Activated CD4-positive, CD25-positive, alpha-beta regulatory T cell (primary cell): ENCODE measurements around the gene ESRRG.

ENCODE experiments used
- DNase-seq, 4 experiments: peaks; one replicate each; lab custom pipeline; 2025; lab: John Stamatoyannopoulos, UW

Gene ESRRG

DNA sequence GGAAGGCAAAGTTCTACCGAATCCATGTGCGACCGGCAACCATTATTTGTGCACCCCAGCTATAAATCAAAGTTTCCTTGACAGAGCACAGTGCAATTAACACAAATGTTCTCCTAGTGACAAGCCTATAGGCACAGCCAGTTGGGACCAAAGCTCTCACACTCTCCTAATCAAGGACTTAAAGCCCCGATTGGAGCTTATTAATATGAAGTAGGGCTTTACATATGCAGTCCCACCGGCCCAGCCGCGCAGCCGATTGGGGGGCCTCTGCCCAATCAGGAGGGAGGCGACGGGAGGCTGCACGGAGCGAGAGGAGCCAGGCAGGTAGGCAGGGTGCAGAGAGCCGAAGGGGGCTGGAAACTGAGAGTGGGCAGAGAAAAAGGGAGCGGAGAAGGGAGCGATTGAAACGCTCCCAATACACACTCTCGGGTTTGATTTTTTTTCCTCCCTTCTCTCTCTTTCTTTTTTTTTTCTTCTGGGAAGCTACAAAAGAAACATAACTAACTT is at the start of gene ESRRG:
TSS of gene ESRRG (minus strand) at position 156 of the 507 bp plus-strand sequence. CDS start at position 26, 130 bp downstream.
- no peak for DNase-seq

DNA sequence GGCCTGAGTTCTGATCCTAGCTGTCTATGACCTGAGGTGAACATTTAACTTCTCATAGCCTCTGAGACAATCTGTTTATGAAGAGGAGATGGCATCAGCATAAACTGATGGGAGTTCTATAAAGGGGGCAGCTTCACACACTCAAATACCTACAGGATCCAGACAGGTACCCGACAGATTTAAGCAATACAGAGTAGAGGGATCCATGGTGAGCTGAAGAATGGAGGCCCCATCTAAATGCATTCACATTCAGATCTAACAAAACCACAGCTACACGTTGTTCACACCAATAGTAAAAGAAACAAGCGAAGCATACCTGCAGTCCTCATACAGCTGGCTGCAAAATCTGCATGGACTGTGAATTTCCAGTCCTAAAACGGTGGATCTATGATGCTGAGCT is 48.7 kb upstream of the ESRRG start:
- DNase-seq = no peak

DNA sequence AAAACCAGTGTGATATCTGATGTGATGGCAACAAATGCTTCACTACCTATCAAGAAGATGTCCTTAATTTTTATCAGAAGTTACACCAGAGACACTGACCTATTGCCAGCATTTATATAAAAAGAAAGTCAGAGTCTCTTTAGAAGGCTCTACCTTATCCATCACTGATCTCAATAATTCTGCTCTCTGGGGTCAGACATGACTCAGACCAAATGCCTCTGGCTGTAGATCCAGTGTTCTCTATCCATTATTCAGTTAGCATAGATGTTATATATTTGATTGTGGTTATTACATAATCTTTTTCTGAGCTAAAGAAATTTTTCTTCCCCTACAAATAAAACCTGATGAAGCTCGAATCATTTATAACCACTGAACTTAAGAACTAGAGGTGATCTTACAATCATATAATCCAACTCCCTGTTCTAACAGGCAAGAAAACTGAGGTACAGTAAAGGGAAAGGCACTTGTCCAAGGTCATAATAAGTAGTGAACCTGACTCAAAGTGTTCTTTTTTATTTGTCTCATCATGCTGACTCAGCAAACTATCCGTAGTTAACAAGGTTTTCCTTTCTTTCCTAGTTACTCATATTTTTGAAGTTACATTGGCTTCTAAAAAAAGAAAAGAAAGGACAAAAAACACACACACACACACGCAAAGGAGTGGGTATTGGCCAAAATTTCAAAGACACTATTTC is 43.6 kb upstream of the ESRRG start:
- no peak for DNase-seq

DNA sequence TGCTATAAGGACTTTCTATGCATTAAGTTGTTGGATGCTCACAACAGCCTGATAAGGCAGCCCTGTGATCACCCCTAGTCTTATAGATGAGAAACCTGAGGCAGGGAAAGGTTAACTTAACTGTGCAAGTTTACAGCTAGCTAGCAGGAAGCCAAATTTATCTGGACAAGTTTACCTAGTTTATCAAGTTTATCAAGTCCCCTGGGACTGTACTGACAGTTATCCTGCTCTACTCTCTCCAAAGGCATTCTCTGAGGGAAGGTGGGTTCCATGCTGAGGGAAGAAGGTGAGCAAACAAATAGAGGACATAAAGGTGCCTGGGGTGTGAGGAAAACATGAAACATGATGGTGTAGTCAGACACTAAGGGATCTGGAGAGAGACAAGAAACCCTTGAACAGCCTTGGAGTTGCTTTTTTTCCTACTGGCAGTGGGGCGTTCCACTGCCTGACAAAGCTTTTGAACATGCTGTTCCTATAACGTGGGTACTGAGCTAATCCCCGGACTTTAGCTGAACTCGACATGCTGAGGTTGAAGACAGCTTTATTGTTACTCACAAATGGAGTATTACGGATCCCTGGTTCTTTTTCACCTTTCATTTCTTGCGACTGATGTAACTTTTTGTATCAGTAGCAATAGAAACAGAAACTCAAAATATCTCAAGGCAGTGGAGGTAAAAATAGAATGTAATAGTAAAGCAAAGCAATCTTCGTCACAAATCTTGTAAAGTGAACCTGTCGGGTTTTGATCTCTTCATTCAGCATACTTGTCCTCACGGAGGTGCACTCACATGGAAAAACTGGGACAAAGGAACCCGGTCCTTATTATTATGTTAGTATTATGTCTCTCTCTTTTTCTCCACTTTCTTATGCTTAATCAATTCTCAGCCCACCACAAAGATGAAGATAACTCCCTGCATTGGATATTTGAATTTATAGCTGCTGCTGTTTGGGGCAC is 42.4 kb upstream of the ESRRG start:
- DNase-seq = no peak

DNA sequence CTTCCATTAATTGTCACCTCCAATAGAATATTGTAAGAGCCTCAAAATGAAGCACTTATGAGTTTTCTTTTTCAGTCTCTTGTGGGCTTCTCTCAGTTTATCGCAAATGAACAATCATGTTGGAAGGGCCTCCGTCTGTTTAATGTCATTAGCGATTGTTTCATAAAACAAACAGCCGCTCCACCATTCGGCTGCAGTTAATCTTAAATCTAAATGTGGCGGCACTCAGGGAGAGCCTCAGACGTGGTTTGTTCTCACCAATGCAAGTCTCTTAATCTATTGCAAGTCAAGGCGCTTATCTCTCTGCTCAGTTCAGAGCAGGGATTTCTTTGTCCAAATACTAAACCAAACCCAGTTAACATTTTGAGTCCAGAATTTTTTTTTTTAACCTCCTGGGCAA is 34.9 kb upstream of the ESRRG start:
- DNase-seq = no peak

DNA sequence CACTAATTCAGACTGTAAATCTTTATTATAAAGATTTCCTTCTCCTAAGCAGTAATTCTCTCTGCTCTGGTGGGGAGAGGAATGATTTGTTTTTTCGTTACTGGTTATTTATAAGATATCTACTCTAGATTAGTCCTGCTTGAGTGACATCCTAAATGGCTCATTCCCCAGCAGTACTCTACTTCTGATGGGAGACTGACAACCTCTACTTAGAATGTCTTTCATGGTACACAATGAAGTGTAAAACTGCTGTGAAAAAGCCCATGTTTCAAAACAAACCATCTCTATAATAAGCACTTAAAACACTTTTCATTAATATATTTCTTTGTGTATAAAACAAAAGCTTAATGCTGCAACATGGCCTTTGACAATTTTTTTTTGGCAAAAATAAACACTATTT is 33.9 kb upstream of the ESRRG start:
- DNase-seq = no peak

DNA sequence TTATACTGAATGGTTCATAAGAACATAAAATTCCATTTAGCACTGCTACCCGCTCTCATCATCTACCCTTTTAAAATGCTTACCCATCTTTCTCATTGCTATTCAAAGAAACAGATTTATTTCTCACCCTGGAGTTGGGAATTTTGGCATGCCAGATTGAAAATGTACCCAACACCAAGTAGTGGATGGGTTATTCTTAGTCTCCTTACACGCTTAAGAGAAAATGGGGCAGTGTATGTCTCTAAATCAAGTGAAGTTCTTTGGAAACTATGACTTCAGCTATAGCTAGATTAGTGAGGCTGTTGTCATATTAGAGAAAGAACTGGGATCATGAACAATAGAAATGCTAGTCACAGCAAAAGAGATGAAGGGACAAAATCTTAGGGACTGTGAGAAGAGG is 27.7 kb upstream of the ESRRG start:
- no peak for DNase-seq

DNA sequence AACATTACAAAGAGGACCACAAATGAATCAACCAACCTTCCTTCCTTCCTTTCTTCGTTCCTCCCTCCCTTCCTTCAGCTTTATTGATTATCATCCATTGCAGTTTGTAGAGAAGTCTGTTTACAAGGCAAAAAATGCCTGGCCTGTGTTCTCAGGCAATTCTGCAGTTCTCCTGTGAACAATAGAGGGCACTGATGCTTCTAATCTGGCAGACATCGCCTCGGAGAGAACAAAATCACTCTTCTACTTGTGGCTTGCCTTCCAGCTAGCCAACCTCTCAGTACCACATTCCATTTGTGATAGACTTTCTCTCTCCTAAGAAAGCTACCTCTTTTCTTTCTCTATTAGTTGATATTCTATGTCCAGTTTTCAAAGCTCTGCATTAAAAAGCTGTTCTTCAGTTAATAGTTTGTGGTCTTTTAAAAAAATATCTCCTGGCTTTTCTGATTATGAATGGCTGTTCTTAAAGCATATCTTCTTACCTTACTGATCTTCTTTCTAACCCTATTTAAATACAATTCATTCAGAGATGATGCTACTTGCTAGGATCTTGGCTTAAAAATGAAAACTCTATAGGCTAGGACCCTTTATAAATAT is 26.9 kb upstream of the ESRRG start:
- no peak for DNase-seq

DNA sequence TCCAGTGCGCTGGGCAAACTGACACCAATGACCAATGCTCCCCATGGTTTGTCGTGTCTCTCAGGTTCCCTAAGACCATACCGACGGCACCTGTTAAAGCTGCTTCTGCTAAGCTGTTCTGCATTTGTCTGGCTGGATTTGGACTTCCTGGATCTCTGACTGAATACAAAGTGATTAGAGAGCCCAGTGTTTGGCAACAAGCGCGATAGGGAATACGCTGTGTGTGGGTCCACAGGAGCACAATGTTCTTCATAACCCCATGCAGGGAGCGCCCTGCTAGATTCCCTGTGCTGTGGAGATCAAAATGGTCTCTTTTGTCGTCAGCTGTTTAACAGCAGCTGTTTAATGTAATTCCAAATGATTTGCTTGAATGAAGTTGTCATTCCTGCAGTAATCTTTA is 26.0 kb upstream of the ESRRG start:
- no peak for DNase-seq

DNA sequence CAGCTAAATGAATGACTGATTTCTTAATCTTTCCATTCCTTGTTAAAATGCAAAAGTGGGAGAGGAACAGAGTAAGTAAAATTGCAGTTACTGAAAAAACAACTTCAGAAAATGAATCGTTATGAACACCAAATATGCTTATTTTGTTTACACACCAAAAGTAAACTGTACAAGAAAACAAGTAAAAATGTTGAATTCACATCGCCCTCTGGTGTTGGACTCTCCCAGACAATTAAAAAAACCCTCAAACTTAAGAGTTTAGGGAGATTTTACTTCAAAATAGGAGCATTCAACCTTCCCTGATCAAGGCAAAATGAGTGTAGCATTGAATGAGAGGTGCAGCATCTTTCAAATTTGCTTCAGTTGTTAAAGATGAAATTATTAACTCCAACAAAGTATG is 19.4 kb upstream of the ESRRG start:
- no peak for DNase-seq

DNA sequence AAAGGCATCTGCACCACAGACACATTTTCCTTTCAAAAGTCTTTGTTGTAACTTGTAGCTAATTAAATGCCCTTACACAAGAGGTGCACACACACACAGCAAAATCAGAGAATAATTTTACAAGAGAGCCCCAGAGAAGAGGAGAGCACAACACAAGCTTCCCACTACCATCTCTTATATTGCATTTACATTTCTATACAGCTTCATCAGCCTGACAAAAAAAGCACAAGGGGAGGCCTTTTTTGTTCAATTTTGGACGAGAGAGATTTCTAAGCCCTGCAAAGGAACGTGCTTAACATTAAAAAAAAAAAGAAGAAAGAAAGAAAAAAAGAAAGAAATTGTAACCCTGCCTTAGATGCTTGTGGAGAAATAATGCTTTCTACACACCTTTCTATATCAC is 17.1 kb upstream of the ESRRG start:
- no peak for DNase-seq

DNA sequence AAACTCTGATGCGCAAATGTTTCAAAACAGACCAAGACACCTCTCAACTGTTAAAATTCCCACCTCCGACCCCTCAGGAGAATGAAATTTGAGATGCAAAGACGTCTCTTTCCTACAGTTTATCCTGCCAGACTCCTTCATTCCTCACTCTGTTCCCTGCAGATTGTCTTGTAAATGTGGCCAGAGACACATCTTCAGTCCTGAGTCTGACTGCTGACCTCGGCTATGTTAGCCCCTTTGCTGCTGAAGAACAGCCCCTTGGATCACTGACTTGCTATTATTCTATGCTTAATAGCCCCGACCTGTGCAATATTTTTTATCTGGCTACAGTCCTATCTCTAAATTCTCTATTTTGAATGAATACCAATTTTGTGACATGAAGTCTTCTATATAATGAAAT is 16.6 kb upstream of the ESRRG start:
- no peak for DNase-seq

DNA sequence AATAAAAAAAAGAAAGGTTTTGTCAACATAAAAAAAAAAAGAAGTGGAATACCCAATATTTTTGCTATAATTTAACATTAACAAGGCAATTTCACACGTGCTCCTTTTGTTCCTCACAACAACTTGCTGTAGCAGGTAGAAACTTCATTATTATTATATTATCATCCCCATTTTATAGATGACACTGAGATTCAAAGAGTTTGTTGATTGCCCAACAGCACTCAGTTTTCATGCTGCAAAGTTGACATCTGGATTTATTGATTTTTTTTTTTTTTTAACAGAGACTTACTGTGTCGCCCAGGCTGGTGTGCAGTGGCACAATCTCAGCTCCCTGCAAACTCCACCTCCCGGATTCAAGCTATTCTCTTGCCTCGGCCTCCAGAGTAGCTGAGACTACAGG is 8.9 kb upstream of the ESRRG start:
- no peak for DNase-seq

DNA sequence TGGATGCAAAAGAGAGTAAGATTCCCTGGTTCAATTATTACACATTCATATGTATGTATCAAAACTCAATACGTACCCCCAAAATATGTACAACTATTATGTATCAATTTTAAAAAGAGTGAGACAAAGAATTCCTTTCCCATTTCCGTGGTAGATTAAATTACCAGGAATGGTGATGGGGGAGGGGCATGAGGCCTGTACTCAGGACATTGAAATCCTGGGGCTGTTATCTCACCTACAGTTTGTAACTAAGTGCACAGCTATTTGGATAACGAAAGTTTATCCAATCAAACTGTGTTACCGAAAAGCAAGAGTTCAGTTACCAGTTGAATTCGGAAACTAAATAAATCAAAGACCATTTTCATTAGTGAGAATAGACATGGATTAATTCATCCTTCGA is 8.3 kb upstream of the ESRRG start:
- DNase-seq = no peak

DNA sequence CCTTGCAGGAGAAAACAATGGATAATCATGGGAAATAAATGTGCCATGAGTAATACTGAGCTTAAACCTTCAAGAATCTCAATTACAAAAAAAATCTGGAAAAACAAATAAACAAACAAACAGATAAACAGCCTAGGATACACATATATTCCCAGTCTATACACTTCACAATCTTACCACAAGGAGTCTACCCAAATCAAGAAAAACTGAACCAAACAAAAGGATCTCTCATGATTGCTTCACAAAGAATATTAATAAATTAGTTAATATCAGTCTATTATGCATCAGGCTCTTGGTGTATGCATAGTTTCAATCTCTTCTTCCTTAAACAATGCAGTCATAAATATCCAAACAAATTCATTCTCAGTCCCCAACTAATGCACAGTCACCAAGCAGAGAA is 3.2 kb upstream of the ESRRG start:
- no peak for DNase-seq

DNA sequence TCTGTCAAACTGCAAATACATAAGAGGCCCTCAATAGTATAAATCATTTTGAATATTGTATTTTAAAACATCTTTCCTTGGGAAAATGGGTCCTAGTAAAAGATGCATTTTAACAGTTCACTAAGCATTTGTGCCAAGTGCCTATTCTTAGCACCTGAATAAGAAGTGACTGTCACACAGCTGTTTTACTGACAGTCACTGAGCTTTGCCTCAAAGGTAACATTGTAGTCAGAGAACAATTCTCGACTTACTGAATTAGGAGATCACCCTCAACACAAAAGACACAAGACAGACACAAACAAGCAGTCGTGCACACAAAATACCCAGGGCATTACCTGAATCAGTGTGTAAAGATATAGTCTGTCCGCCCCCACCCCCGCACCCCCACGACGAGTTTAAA is 408 bp downstream of the ESRRG start:
- DNase-seq = no peak

DNA sequence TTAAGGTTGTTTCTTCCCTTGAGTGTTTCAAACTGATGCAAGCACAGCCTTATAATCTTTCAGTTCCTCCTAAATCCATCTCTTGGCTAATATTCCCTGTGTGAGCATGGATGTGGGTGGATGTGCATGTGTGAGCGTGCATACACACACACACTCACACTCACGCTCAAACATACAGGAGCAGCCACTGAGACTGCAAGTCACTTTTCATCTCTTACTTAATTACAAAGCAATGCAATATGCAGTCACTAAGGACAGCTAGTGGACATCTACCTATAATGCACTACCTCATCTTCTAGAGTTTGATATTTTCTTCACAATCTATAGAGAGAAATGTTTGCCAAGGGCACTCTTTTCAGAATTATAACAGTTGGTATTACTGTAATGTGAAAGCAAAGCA is 1.4 kb downstream of the ESRRG start:
- DNase-seq = no peak

DNA sequence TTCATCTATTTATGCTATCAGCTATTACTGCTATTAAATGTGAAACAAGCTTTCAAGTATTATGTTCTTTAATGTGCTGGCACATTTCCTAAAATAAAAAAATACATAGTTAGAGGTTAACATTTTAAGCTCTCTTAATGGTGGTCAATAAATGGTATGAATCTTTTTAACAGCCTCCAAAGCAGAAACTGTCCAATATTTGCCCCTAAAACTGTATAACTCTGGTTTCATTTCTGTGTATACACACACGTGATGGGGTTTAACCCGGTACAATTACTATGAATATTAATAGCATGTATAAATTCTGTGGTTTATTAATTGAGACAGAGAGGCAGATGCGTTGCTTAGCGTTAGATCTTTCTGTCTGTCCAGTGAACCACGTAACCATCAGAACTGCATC is 2.2 kb downstream of the ESRRG start:
- no peak for DNase-seq

DNA sequence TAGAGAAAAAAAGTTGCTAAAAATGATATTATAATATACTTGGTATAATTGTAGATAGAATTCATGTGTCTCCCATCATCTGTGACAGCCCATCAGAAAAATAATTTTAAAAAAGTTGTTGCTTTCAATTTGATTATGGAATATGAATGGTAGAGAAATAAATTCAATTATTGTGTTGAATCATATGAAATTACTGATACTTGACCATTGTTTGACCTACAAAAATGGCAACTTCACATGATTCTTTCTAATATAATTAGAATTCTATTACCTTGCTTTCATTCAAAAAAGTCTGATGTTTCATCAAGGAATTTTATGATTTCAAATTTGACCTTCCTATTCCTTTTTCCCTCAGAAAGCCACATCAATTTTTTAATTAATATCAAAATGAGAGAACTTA is 11.5 kb downstream of the ESRRG start:
- no peak for DNase-seq

DNA sequence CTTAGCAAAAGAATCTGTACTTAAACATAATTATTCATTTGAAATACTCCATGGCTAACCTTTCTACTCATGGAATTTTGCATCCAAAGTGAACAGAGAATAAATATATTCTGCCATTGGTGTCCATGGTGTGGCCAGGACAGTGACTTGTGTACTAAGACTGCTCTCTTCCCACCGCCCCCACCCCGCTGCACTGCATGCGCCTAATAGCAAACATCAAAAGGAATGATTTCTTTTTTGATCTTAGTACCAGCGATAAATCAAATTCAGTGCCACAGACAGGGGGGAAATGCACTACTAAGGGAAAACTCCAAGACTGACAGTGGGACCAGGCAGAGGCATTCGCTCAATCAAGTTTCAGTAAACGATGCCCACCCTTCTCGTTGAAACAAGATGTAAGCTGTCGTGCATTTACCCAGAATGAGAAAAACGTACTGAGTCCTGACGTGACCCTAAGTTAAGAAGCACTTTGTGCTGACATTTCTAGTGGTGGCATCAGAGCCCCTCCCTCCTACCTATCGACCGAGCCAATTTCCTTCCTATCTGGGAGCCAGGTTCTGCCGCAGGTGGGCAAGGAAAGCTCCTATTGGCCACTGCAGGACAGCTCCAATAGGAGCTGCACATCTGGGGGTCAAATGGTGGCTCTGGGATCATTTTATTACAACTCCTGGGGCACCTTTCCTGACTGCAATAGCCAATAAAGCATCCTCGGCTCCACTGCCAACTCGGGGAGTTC is 12.5 kb downstream of the ESRRG start:
- no peak for DNase-seq

DNA sequence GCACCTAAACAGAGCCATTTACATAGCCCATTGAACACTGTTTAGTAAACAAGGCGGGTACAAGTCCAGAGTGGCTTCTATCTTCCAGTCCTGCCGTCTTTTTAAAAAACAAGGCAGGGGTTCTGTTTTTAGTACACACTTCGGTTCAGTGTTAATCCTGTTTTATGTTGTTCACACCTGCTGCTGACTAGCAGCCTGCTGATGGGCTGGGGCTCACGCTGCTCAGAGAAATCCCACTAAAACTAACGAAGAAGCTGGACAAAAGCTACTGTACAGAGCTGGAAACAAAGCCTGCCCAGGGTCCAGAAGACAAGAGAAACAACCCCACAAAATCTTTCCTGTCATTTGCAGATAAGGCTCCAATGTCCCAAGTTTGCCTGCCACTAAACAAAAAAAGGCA is 13.2 kb downstream of the ESRRG start:
- DNase-seq = no peak

DNA sequence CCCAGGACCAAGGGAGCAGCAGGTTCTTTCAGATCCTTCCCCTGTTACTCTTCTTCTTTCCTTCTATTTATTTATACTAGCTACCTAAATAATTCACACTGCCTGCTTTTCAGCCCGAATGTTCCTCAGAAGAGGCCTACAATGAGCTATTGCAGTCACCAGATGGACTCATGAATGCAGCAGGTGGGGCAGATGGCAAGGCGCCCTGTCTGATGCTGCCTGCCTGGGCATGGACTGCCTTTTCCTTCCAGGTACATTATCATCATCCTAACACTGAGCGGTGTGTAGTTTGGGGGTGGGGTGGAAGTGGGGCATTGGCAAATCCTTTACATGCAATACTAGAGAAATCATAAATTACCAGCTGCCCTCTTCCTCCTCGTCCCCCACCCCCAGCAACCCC is 17.6 kb downstream of the ESRRG start:
- DNase-seq = no peak
